K562 (cell line): ENCODE measurements around the gene CD163. TPM values are rescaled to one million over a fixed set of nuclear protein-coding genes. Genes with fewer than 3 reads are reported as not detected.

Experiments used
- ATF1 ChIP-seq, 2 experiments: fragments of 450-650 bp in 1 of 2; IDR thresholded peaks; 2 replicates each; pipeline ENCODE4 v1.6.1; 2016; ENCODE audit warnings: missing compliant biosample characterization in 1 of 2, missing genetic modification characterization in 1 of 2
- DNMT1 ChIP-seq: fragments of 450-650 bp; IDR thresholded peaks from 2 replicates; pipeline ENCODE4 v1.6.1; 2016; ENCODE audit warnings: antibody characterized with exemption, mild to moderate bottlenecking
- HMG20A ChIP-seq: fragments of 450-650 bp; formaldehyde crosslinking; conservative IDR thresholded peaks from 2 replicates; pipeline ENCODE4 v1.4.0; 2020; ENCODE audit warnings: mild to moderate bottlenecking, mixed read lengths
- KLF1 ChIP-seq: fragments of 450-650 bp; IDR thresholded peaks from 2 replicates; pipeline ENCODE4 v1.6.1; 2016; ENCODE audit warnings: missing genetic modification characterization, missing compliant biosample characterization
- LCOR ChIP-seq: sonication (generic); formaldehyde crosslinking; IDR thresholded peaks from 2 replicates; pipeline ENCODE4 v1.8.0; 2022; ENCODE audit warnings: mild to moderate bottlenecking, missing genetic modification reagents
- MCM3 ChIP-seq: fragments of 450-650 bp; IDR thresholded peaks from 2 replicates; pipeline ENCODE4 v1.6.1; 2016
- PML ChIP-seq: IDR thresholded peaks from 2 replicates; pipeline ENCODE4 v1.6.1; 2012; ENCODE audit warnings: low read length, inconsistent platforms
- RBM15 ChIP-seq: fragments of 200-400 bp; formaldehyde crosslinking; IDR thresholded peaks from 2 replicates; pipeline ENCODE4 v1.6.1; 2018; ENCODE audit warnings: mild to moderate bottlenecking, low read length, moderate library complexity; ENCODE audit not compliant: insufficient read depth
- SOX6 ChIP-seq: fragments of 450-650 bp; IDR thresholded peaks from 2 replicates; pipeline ENCODE4 v1.6.1; 2014; ENCODE audit warnings: mild to moderate bottlenecking
- SP1 ChIP-seq: sonication (generic); formaldehyde crosslinking; IDR thresholded peaks from 2 replicates; pipeline ENCODE4 v1.8.1; 2022; ENCODE audit warnings: mild to moderate bottlenecking, missing genetic modification reagents
- TAF7 ChIP-seq: fragments of 450-650 bp; IDR thresholded peaks from 2 replicates; pipeline ENCODE4 v1.6.1; 2016; ENCODE audit warnings: missing genetic modification characterization, missing compliant biosample characterization
- TCF7 ChIP-seq: sonication (generic); IDR thresholded peaks from 2 replicates; pipeline ENCODE4 v1.6.1; 2016; ENCODE audit warnings: antibody characterized with exemption, borderline replicate concordance
- TCFL5 ChIP-seq: fragments of 250-450 bp; sonication (Bioruptor Pico); conservative IDR thresholded peaks from 2 replicates; pipeline ENCODE4 v1.6.1; 2021; ENCODE audit warnings: mild to moderate bottlenecking, moderate library complexity, matching md5 sums
- ZBTB7A ChIP-seq: IDR thresholded peaks from 2 replicates; pipeline ENCODE4 v1.6.1; 2011; ENCODE audit warnings: low read depth, mild to moderate bottlenecking, low read length, moderate library complexity, borderline replicate concordance; ENCODE audit not compliant: control insufficient read depth
- ZNF436 ChIP-seq: fragments of 250-450, 450-650 bp; sonication (Bioruptor Pico); formaldehyde crosslinking; IDR thresholded peaks from 2 replicates; pipeline ENCODE4 v1.7.0; 2020; ENCODE audit warnings: mild to moderate bottlenecking
- ZNF707 ChIP-seq: fragments of 250-450 bp; sonication (Bioruptor Pico); conservative IDR thresholded peaks from 2 replicates; pipeline ENCODE4 v1.8.0; 2022; ENCODE audit warnings: inconsistent platforms, mild to moderate bottlenecking, moderate library complexity
- ZNF780A ChIP-seq: fragments of 250-450 bp; sonication (Bioruptor Pico); IDR thresholded peaks from 2 replicates; pipeline ENCODE4 v1.5.0; 2021; ENCODE audit warnings: mild to moderate bottlenecking
- polyA plus RNA-seq, 8 experiments: library from polyadenylated mRNA; depleted of rRNA in 4 of 8; stranded (reverse) in 5 of 8; unstranded in 3 of 8; fragments of >200 nt; fragmentation: Nextera tagmentation in 2 of 8; fragmentation: Illumina TruSeq in 1 of 8; extraction: Ambion mirVana in 2 of 8; extraction: Trizol in 1 of 8; gene quantifications; 2 replicates each; pipeline versions ENCODE4 v1.2.1 to v1.2.3, GENCODE V29; 2011 to 2014; ENCODE audit warnings: inconsistent platforms in 1 of 8, missing spikeins in 1 of 8
- total RNA-seq, 7 experiments: library from RNA; depleted of rRNA in 6 of 7; stranded (reverse); fragments of >200 nt in 6 of 7; fragmentation: Illumina TruSeq in 2 of 7; extraction: Trizol in 2 of 7; gene quantifications; 2 replicates each; pipeline versions ENCODE4 v1.2.1 to v1.2.3, GENCODE V29; 2011 to 2021; ENCODE audit warnings: low replicate concordance in 1 of 7
- TF ChIP-seq, protein P1 (sequence below), 2 experiments: fragments of 200-800 bp in 1 of 2; sonication (Bioruptor generic) in 1 of 2; sonication (generic) in 1 of 2; formaldehyde crosslinking in 1 of 2; IDR thresholded peaks in 1 of 2; conservative IDR thresholded peaks in 1 of 2; 2 replicates each; pipeline versions ENCODE4 v1.5.0 to v1.6.1; 2016 to 2020; ENCODE audit warnings: missing compliant biosample characterization in 1 of 2, missing genetic modification characterization in 1 of 2, missing genetic modification reagents in 1 of 2
- TF ChIP-seq, protein P2 (sequence below): fragments of 450-650 bp; IDR thresholded peaks from one replicate; pipeline ENCODE4 v1.6.1; 2018; ENCODE audit warnings: mild to moderate bottlenecking, moderate library complexity; ENCODE audit not compliant: partially characterized antibody
- TF ChIP-seq, protein P3 (sequence below): fragments of 150-350 bp; conservative IDR thresholded peaks from 2 replicates; pipeline ENCODE4 v1.6.1; 2014; ENCODE audit warnings: low read length
- TF ChIP-seq, protein P4 (sequence below): fragments of 450-650 bp; IDR thresholded peaks from 2 replicates; pipeline ENCODE4 v1.7.0; 2016; ENCODE audit warnings: borderline replicate concordance

The CD163 gene
- total and polyA plus RNA-seq, 9 of the 15 experiments (the other 6 are each of a cell fraction or from before 2014, with no cell fraction given) = 0.62 TPM; not detected in 8

DNA sequence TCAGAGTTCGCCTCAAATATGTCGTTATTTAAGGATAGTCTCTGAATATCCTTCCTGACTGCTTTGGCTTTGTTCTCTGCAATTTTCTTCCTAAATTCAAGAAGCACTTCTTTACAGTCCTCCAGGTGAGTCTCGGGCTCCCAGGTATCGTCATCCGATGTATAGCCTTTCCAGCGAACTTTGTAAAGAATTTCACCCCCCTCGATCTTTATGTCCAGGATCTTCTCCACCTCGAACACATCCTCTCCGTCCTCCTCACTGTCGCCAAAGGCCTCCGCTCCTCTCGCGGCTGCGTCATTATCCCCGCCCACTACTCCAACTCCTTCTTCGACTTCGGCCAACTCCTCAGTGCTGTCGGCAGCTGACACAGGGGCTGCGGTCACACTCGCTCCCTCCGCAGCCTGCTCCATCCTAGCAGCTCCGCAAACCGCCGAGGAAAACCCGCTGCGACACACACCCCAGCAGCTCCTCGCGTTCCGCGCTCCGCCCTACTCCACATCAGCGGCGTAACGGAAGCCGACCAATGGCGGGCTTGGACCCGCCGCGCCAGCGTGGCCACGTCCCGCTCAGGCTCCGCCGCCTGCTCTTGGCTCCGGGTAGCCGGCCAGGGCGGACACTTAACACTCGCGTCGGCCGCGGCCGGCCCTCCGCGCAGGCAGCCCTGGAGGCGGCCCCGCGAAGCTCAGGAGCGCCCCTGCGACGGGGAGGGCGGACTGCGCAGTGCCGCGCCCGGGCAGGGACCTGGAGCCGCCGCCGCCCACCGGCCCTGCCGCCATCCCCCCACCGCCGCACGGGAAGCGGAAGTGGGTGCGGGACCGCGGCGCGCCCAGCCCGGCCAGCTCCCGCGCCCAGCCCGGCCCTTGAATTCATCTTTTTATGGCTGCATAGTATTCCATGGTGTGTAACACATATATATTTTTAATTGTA, 63.7 kb downstream of the CD163 start (continued):
- TF ChIP-seq ZBTB7A (no peak), MCM3 (no peak), TCF7 (no peak), ZNF436 (CRISPR knock-in tag) (no peak), LCOR (no peak), TAF7 (tag) (no peak), RBM15 (no peak), SOX6 (peak; percentile 61), SP1 (peak; percentile 56; the same call in 1 of the 2 replicates), PML (no peak), KLF1 (tag) (0 out of 2 replicates have a peak, but pooled peaks have one; percentile 47), DNMT1 (no peak), ZNF707 (CRISPR knock-in tag) (no peak), TCFL5 (CRISPR knock-in tag) (no peak), ATF1 (CRISPR knock-in tag; IDR thresholded peaks at IDR 0.05) (no peak), ATF1 (tag; IDR thresholded peaks at IDR 0.05) (peak; percentile 89), HMG20A (no peak), ZNF780A (CRISPR knock-in tag) (no peak)
- TF ChIP-seq, protein P1, sequence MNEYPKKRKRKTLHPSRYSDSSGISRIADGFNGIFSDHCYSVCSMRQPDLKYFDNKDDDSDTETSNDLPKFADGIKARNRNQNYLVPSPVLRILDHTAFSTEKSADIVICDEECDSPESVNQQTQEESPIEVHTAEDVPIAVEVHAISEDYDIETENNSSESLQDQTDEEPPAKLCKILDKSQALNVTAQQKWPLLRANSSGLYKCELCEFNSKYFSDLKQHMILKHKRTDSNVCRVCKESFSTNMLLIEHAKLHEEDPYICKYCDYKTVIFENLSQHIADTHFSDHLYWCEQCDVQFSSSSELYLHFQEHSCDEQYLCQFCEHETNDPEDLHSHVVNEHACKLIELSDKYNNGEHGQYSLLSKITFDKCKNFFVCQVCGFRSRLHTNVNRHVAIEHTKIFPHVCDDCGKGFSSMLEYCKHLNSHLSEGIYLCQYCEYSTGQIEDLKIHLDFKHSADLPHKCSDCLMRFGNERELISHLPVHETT (CRISPR knock-in tag; conservative IDR thresholded peaks at IDR 0.05 in 1 of 2, IDR thresholded peaks at IDR 0.05 in 1 of 2) = peak in 1 of 2 experiments; percentile 92; a peak in 2 of 4 replicates
- TF ChIP-seq, protein P2, sequence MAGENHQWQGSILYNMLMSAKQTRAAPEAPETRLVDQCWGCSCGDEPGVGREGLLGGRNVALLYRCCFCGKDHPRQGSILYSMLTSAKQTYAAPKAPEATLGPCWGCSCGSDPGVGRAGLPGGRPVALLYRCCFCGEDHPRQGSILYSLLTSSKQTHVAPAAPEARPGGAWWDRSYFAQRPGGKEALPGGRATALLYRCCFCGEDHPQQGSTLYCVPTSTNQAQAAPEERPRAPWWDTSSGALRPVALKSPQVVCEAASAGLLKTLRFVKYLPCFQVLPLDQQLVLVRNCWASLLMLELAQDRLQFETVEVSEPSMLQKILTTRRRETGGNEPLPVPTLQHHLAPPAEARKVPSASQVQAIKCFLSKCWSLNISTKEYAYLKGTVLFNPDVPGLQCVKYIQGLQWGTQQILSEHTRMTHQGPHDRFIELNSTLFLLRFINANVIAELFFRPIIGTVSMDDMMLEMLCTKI = no peak
- TF ChIP-seq, protein P3, sequence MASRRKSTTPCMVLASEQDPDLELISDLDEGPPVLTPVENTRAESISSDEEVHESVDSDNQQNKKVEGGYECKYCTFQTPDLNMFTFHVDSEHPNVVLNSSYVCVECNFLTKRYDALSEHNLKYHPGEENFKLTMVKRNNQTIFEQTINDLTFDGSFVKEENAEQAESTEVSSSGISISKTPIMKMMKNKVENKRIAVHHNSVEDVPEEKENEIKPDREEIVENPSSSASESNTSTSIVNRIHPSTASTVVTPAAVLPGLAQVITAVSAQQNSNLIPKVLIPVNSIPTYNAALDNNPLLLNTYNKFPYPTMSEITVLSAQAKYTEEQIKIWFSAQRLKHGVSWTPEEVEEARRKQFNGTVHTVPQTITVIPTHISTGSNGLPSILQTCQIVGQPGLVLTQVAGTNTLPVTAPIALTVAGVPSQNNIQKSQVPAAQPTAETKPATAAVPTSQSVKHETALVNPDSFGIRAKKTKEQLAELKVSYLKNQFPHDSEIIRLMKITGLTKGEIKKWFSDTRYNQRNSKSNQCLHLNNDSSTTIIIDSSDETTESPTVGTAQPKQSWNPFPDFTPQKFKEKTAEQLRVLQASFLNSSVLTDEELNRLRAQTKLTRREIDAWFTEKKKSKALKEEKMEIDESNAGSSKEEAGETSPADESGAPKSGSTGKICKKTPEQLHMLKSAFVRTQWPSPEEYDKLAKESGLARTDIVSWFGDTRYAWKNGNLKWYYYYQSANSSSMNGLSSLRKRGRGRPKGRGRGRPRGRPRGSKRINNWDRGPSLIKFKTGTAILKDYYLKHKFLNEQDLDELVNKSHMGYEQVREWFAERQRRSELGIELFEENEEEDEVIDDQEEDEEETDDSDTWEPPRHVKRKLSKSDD = no peak
- TF ChIP-seq, protein P4, sequence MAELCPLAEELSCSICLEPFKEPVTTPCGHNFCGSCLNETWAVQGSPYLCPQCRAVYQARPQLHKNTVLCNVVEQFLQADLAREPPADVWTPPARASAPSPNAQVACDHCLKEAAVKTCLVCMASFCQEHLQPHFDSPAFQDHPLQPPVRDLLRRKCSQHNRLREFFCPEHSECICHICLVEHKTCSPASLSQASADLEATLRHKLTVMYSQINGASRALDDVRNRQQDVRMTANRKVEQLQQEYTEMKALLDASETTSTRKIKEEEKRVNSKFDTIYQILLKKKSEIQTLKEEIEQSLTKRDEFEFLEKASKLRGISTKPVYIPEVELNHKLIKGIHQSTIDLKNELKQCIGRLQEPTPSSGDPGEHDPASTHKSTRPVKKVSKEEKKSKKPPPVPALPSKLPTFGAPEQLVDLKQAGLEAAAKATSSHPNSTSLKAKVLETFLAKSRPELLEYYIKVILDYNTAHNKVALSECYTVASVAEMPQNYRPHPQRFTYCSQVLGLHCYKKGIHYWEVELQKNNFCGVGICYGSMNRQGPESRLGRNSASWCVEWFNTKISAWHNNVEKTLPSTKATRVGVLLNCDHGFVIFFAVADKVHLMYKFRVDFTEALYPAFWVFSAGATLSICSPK = no peak
